HEK293T (cell line): Measurements from ENCODE around the gene PANX2.

ENCODE experiments used
- CTCF ChIA-PET: fragments of 350-600 bp; formaldehyde crosslinking; extraction: SDS; loops from one replicate; lab custom pipeline; 2021; ENCODE audit warnings: antibody characterized with exemption, inconsistent platforms; lab: Yijun Ruan, JAX
- POLR2A ChIA-PET: fragments of 350-600 bp; formaldehyde crosslinking; extraction: SDS; loops from one replicate; lab custom pipeline; 2020; ENCODE audit warnings: antibody characterized with exemption, inconsistent platforms; lab: Yijun Ruan, JAX
- DNase-seq: peaks from one replicate; pipeline ENCODE4 v3.0.0; 2012; ENCODE audit warnings: mixed read lengths; ENCODE audit errors: extremely low spot score
- ARNT ChIP-seq: fragments of 450-650 bp; IDR thresholded peaks from 2 replicates; pipeline ENCODE4 v1.6.1; 2017; ENCODE audit warnings: mild to moderate bottlenecking
- BHLHE40 ChIP-seq: fragments of 450-650 bp; IDR thresholded peaks from 2 replicates; pipeline ENCODE4 v1.6.1; 2016; ENCODE audit warnings: mild to moderate bottlenecking, moderate library complexity, borderline replicate concordance
- CTBP1 ChIP-seq: fragments of 450-650 bp; IDR thresholded peaks from 2 replicates; pipeline ENCODE4 v1.6.1; 2016; ENCODE audit warnings: borderline replicate concordance
- ELF4 ChIP-seq: fragments of 450-650 bp; IDR thresholded peaks from 2 replicates; pipeline ENCODE4 v1.6.1; 2017; ENCODE audit warnings: antibody characterized with exemption
- FOXA1 ChIP-seq: fragments of 450-650 bp; IDR thresholded peaks from 2 replicates; pipeline ENCODE4 v1.6.1; 2016; ENCODE audit warnings: mild to moderate bottlenecking
- FOXK2 ChIP-seq: fragments of 450-650 bp; IDR thresholded peaks from 2 replicates; pipeline ENCODE4 v1.6.1; 2016; ENCODE audit warnings: mild to moderate bottlenecking
- FOXM1 ChIP-seq: fragments of 450-650 bp; IDR thresholded peaks from 2 replicates; pipeline ENCODE4 v1.6.1; 2017; ENCODE audit warnings: mild to moderate bottlenecking, borderline replicate concordance
- HDGF ChIP-seq: fragments of 450-650 bp; IDR thresholded peaks from 2 replicates; pipeline ENCODE4 v1.6.1; 2017; ENCODE audit warnings: antibody characterized with exemption, borderline replicate concordance
- L3MBTL2 ChIP-seq: fragments of 450-650 bp; conservative IDR thresholded peaks from 2 replicates; pipeline ENCODE4 v1.6.1; 2016; ENCODE audit warnings: mild to moderate bottlenecking
- LEF1 ChIP-seq: fragments of 450-650 bp; IDR thresholded peaks from 2 replicates; pipeline ENCODE4 v1.6.1; 2017; ENCODE audit warnings: mild to moderate bottlenecking, borderline replicate concordance
- NFRKB ChIP-seq: fragments of 450-650 bp; IDR thresholded peaks from 2 replicates; pipeline ENCODE4 v1.6.1; 2016; ENCODE audit warnings: mild to moderate bottlenecking, moderate library complexity
- PKNOX1 ChIP-seq: fragments of 450-650 bp; IDR thresholded peaks from 2 replicates; pipeline ENCODE4 v1.6.1; 2016
- SP1 ChIP-seq: fragments of 450-650 bp; IDR thresholded peaks from 2 replicates; pipeline ENCODE4 v1.6.1; 2017
- SUZ12 ChIP-seq: fragments of 450-650 bp; IDR thresholded peaks from 2 replicates; pipeline ENCODE4 v1.6.1; 2016; ENCODE audit warnings: mild to moderate bottlenecking
- TARDBP ChIP-seq: fragments of 450-650 bp; IDR thresholded peaks from 2 replicates; pipeline ENCODE4 v1.6.1; 2016
- ZNF384 ChIP-seq: fragments of 450-650 bp; IDR thresholded peaks from 2 replicates; pipeline ENCODE4 v1.6.1; 2016

The PANX2 gene

DNA sequence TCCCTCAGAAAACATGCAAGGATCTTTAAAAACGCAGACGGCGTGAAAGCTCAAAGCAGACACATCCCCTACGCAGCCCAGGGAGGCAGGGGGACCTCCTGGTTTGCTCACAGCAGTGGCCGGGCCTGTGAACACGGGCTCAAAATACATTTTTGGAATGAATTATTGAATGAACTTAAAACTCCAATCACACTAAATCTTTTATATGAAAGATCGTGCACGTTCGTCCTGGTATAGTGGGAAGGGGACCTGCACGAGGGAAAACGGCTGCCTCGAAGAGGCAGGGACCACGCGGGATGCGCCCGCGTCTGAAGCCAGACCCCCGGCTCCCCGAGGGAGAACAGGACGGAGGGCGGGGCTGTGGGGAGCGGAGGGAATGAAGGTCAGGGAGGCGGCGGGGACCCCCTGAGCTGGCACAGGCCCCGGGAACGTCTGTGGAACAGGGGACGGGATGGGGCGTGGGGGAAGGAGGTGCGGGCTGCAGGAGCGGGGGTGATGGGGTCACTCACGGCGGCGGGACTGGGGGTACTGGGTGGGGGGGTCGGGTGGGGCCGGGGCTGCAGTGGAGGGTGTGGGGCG is 1.3 kb upstream of the PANX2 start:
- ChIA-PET POLR2A (no interaction called here), CTCF (no interaction called here)
- TF ChIP-seq FOXA1: no peak
- TF ChIP-seq ELF4: no peak
- TF ChIP-seq CTBP1: no peak
- no peak for TF ChIP-seq SUZ12
- no peak for TF ChIP-seq ZNF384
- TF ChIP-seq PKNOX1: no peak
- TF ChIP-seq SP1: no peak
- TF ChIP-seq TARDBP: no peak
- TF ChIP-seq LEF1: no peak
- no peak for TF ChIP-seq FOXM1
- no peak for TF ChIP-seq FOXK2
- no peak for TF ChIP-seq ARNT
- no peak for TF ChIP-seq BHLHE40
- no peak for TF ChIP-seq NFRKB
- no peak for TF ChIP-seq L3MBTL2
- TF ChIP-seq HDGF: no peak
- DNase-seq: no peak

GRCh38 chr22:50169774-50170341 is 673 bp upstream of the PANX2 start:
- no peak for TF ChIP-seq SUZ12
- TF ChIP-seq FOXM1: peak; percentile 30; the same call in 1 of the 2 replicates
- TF ChIP-seq HDGF: no peak
- no peak for TF ChIP-seq FOXA1
- ChIA-PET CTCF (no interaction called here), POLR2A (interaction anchor here (1.0 to 1.8 kb wide), 3 partner anchors 12 to 20 kb away, joined by 3 to 4 read pairs (median 3); no protein-coding TSS in a partner anchor)
- DNase-seq: peak; percentile 65

GRCh38 chr22:50171319-50171964 is 911 bp downstream of the PANX2 start:
- TF ChIP-seq L3MBTL2 (no peak), NFRKB (no peak), FOXA1 (no peak), ARNT (no peak), LEF1 (no peak), ZNF384 (no peak), ELF4 (no peak), CTBP1 (no peak), SUZ12 (no peak), FOXM1 (no peak), PKNOX1 (no peak), SP1 (no peak), FOXK2 (no peak), BHLHE40 (no peak), TARDBP (no peak), HDGF (no peak)
- ChIA-PET CTCF (no interaction called here), POLR2A (interaction anchor here (1.3 to 1.8 kb wide), 3 partner anchors 11 to 15 kb away, joined by 3 to 4 read pairs (median 4); no protein-coding TSS in a partner anchor)
- DNase-seq: no peak

DNA sequence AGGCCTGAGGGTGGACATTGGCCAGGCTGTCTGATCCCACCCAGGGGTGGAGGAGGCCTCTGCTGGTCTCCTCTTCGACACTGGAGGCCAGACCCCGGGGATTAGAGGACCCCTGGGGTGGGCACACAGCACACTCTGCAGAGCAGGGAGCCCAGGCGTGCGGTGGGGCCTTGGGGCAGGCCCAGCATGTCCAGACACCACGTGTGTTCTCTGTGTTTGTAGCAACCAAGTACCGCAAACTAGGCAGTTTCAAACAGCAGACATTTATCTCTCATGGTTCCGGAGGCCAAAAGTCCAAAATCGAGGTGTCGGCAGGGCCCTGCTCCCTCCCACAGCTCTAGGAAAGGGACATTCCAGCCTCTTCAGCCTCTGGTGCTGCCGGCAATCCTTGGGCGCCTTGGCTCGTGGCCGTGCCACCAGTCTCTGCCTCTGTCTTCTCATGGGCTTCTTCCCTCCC is 1.5 kb downstream of the PANX2 start:
- ChIA-PET POLR2A (interaction anchor here (0.7 to 1.8 kb wide), 2 partner anchors 10 to 15 kb away, joined by 3 to 4 read pairs; no protein-coding TSS in a partner anchor), CTCF (no interaction called here)
- no peak for DNase-seq
- TF ChIP-seq SP1 (no peak), HDGF (no peak), ARNT (no peak), TARDBP (no peak), ELF4 (no peak), SUZ12 (no peak), L3MBTL2 (no peak), PKNOX1 (no peak), LEF1 (no peak), FOXM1 (no peak), ZNF384 (no peak), FOXA1 (no peak), BHLHE40 (no peak)

- CTCF ChIA-PET: no interaction called here
- POLR2A ChIA-PET: no interaction called here
Measured at GRCh38 chr22:50173311-50173982, 2.9 kb downstream of the PANX2 start.

More at GRCh38 chr22:50173311-50173982, 2.9 kb downstream of the PANX2 start:
- TF ChIP-seq ARNT (no peak), SUZ12 (no peak), PKNOX1 (no peak), HDGF (no peak), NFRKB (no peak), FOXK2 (no peak), SP1 (no peak), L3MBTL2 (no peak), ELF4 (no peak), LEF1 (no peak), FOXM1 (no peak), TARDBP (no peak), CTBP1 (no peak), FOXA1 (no peak), ZNF384 (no peak), BHLHE40 (no peak)
- DNase-seq: no peak
